HL-60/S4 treated with retinoic acid at 250 ng/mL for 4 days and 3 days (cell line): ENCODE measurements around the gene BBC3.
"Not testable (repeated sequence)": the region's sequence is repeated elsewhere in the genome, so short reads cannot be mapped to it uniquely, and the experiment has no call there.

Experiments used
- in situ Hi-C: fragments of 300-500 bp; cut with MboI; formaldehyde crosslinking; loops from 2 replicates; pipeline ENCODE4 v1.7.0; 2022; ENCODE audit warnings: low sequenced_read_pairs

BBC3 gene

GRCh38 chr19:47230921-47231214 lies at the start of gene BBC3:
Gene BBC3, minus strand, starts transcription at chr19:47231199. Its CDS starts 2,768 bp downstream, at chr19:47228431.
- in situ Hi-C loops = no loop called here

- in situ Hi-C loops = loop anchor here (25.0 kb wide), 1 partner anchor 432 kb away; the partner anchor contains the start of gene EHD2
These were observed 49.3 kb upstream of the BBC3 start for GRCh38 chr19:47280183-47280797.

DNA sequence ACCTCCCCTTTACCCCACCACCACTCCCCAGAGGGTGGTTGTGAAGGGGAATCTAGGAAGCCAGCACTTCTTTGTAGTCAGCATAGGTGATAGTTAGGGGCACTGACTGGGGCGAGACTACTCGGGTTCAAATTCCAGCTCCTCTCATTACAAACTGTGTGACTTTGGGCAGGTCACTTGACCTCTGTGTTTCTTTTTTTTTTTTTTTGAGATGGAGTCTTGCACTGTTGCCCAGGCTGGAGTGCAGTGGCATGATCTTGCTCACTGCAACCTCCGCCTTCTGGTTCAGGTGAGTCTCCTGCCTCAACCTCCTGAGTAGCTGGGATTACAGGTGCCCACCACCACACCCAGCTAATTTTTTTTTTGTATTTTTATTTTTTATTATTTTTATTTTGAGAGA lies 45.5 kb upstream of the BBC3 start:
- in situ Hi-C loops = loop anchor here (25.0 kb wide), 1 partner anchor 436 kb away; the partner anchor contains the start of gene EHD2

- in situ Hi-C loops = loop anchor here (25.0 kb wide), 1 partner anchor 436 kb away; the partner anchor contains the start of gene EHD2
These were observed 44.9 kb upstream of the BBC3 start for GRCh38 chr19:47275791-47276461.

DNA sequence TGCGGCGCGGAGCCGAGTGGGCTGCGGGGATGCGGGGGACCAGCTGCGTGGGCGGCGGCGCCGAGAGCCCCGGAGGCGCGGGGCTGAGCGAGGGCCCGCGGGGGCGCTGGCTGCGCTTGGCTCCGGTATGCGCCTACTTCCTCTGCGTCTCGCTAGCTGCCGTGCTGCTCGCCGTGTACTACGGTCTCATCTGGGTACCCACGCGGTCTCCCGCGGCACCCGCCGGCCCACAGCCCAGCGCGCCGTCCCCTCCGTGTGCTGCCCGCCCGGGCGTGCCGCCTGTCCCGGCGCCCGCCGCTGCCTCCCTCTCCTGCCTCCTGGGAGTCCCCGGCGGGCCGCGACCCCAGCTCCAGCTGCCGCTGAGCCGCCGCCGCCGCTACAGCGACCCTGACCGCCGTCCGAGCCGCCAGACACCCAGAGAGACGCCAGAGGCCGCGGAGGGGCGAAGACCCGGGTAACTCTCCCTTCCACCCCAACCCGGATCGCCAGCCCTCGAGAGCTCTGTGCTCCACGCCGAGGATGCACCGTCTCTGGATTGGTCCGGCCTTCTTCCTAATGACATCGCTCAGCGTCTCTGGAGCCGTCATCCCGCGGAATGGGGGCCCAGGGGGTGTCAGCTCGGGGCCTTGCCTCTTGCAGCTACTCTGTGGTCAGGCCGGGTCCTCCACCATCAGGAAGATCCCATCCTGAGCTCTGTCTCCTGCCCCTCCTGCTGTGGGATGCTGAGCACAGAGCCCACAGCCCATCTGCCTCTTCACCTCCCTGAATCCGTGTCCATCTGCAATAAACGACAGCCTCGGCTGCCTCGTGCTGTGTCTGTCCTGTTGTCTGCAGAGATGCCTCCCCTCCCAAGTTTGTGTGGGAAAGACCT lies 44.1 kb upstream of the BBC3 start:
- in situ Hi-C loops = loop anchor here (25.0 kb wide), 1 partner anchor 437 kb away; the partner anchor contains the start of gene EHD2

- in situ Hi-C loops = no loop called here
These were observed 43.3 kb upstream of the BBC3 start, which contains the start of gene INAFM1 for GRCh38 chr19:47274071-47274890. Gene INAFM1, plus strand, starts transcription at chr19:47274885. Its CDS starts 35 bp downstream, at chr19:47274920.

GRCh38 chr19:47273313-47274070 lies 42.5 kb upstream of the BBC3 start:
- in situ Hi-C loops = no loop called here

- in situ Hi-C loops = no loop called here
These were observed 41.7 kb upstream of the BBC3 start for GRCh38 chr19:47272448-47273312.

DNA sequence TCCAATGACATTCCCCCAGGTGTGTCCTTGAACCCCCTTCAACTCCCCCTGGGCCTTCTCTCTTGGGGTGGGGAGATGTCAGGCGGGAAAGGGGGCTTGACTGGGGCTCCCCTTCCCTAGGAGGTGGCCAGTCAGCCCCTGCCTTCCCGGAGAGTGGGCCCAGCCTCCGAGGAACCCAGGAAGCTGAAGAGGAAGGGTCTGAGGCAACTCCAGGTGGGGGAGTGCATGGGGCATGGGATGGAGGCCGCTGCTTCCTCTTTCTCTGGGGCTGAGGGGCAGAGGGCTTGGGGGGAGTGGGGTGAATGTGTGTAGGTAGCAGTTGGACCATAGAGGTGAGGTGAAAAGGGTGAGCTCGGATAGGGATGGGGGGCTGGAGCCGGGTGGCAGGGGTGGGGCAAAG lies 41.0 kb upstream of the BBC3 start:
- in situ Hi-C loops = no loop called here

- in situ Hi-C loops = no loop called here
These were observed 39.4 kb upstream of the BBC3 start for GRCh38 chr19:47270408-47270807.

- in situ Hi-C loops = no loop called here
These were observed 38.6 kb upstream of the BBC3 start for GRCh38 chr19:47269596-47269995.

DNA sequence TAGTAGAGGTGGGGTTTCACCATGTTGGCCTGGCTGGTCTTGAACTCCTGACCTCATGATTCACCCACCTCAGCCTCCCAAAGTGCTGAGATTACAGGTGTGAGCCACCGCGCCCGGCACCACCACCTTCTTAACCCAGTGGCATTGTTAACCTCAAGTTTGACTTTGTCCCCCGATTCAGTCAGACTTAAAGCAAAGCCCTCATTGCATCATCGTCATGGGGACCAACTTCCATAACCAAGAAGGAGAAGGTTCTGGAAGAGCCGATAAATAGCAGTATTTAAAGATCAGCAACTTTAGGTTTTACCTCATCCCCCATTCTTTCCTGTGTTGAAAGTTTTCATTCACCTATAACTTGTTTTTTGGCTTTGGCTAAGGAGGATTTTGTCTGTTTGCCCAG lies 37.0 kb upstream of the BBC3 start:
- in situ Hi-C loops = no loop called here

- in situ Hi-C loops = no loop called here
These were observed 36.4 kb upstream of the BBC3 start for GRCh38 chr19:47267350-47267759.

- in situ Hi-C loops = no loop called here
These were observed 35.5 kb upstream of the BBC3 start for GRCh38 chr19:47266401-47266941.

DNA sequence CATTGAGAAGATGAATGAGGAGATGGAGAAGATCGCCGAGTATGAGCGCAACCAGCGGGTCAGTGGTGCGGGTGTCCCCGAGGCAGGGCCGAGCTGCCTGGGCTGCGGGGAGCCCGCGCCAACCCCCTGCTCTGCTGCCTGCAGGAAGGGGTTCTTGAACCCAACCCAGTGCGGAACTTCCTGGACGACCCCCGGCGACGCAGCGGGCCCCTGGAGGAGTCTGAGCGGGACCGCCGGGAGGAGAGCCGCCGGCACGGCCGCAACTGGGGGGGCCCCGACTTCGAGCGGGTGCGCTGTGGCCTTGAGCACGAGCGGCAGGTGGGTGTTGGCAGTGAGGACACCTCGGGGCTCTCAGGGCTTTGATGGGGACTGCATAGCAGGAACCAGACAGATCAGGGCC lies 33.6 kb upstream of the BBC3 start:
- in situ Hi-C loops = no loop called here

GRCh38 chr19:47261946-47262793 lies 31.2 kb upstream of the BBC3 start:
- in situ Hi-C loops = not testable (repeated sequence)

GRCh38 chr19:47260476-47260875 lies 29.5 kb upstream of the BBC3 start:
- in situ Hi-C loops = no loop called here
